Common myeloid progenitor, CD34-positive (primary cell): ENCODE results near the gene AGAP9.

Source experiments
- CTCF ChIA-PET: fragments of 350-600 bp; sonication (Branson Sonifier 250); formaldehyde crosslinking; loops from one replicate; lab custom pipeline; 2021; ENCODE audit warnings: antibody characterized with exemption; lab: Charles Lee
- POLR2A ChIA-PET: fragments of 350-600 bp; sonication (Branson Sonifier 250); formaldehyde crosslinking; loops from one replicate; lab custom pipeline; 2021; ENCODE audit warnings: antibody characterized with exemption; lab: Charles Lee
- DNase-seq, 3 donors: peaks; one replicate each; pipeline versions ENCODE4 v3.0.0 to v3.0.0-alpha.2; 2013
- H3K27ac ChIP-seq, 2 experiments: 1 replicate in 1 of 2; 2 replicates in 1 of 2; pipeline ENCODE4 v1.7.0; 2013; ENCODE audit warnings: inconsistent platforms in 2 of 2, low read length in 2 of 2, mild to moderate bottlenecking in 2 of 2, low read depth in 1 of 2, moderate library complexity in 1 of 2; ENCODE audit not compliant: severe bottlenecking in 2 of 2, insufficient read depth in 1 of 2, poor library complexity in 1 of 2
- H3K27me3 ChIP-seq, 5 experiments: replicated peaks in 2 of 5; 1 replicate in 3 of 5; 2 replicates in 2 of 5; pipeline versions ENCODE4 v1.6.1 to v1.7.0; 2013; ENCODE audit warnings: low read length in 4 of 5, mild to moderate bottlenecking in 2 of 5, moderate library complexity in 2 of 5, inconsistent platforms in 1 of 5; ENCODE audit not compliant: insufficient read depth in 5 of 5, control insufficient read depth in 4 of 5
- H3K36me3 ChIP-seq, 4 experiments: 1 replicate in 2 of 4; 2 replicates in 2 of 4; pipeline versions ENCODE4 v1.6.1 to v1.7.0; 2013; ENCODE audit warnings: low read length in 3 of 4, control low read depth in 1 of 4, mild to moderate bottlenecking in 1 of 4; ENCODE audit not compliant: control insufficient read depth in 4 of 4, insufficient read depth in 4 of 4
- H3K4me1 ChIP-seq, 4 experiments: 1 replicate in 3 of 4; 2 replicates in 1 of 4; pipeline versions ENCODE4 v1.6.1 to v1.7.1; 2013; ENCODE audit warnings: low read length in 3 of 4, mild to moderate bottlenecking in 3 of 4, control low read depth in 1 of 4, inconsistent platforms in 1 of 4, moderate library complexity in 1 of 4; ENCODE audit not compliant: control insufficient read depth in 4 of 4, insufficient read depth in 4 of 4; ENCODE audit errors: control extremely low read depth in 1 of 4
- H3K4me3 ChIP-seq, 7 experiments: 1 replicate in 4 of 7; 2 replicates in 3 of 7; pipeline versions ENCODE4 v1.5.1 to v1.7.0; 2013; ENCODE audit warnings: mild to moderate bottlenecking in 7 of 7, low read length in 6 of 7, moderate library complexity in 6 of 7, inconsistent platforms in 2 of 7, low read depth in 2 of 7, control low read depth in 1 of 7; ENCODE audit not compliant: insufficient read depth in 4 of 7, control insufficient read depth in 1 of 7; ENCODE audit errors: extremely low read depth in 1 of 7
- H3K9me3 ChIP-seq, 5 experiments: 1 replicate in 4 of 5; 2 replicates in 1 of 5; pipeline versions ENCODE4 v1.6.1 to v1.7.1; 2013; ENCODE audit warnings: low read length in 4 of 5, mild to moderate bottlenecking in 2 of 5, inconsistent platforms in 1 of 5, low read depth in 1 of 5, moderate library complexity in 1 of 5; ENCODE audit not compliant: control insufficient read depth in 4 of 5, insufficient read depth in 2 of 5; ENCODE audit errors: control extremely low read depth in 1 of 5
- WGBS: methylation state at CpG from one replicate; pipeline ENCODE4 v1.1.5; 2013; ENCODE audit not compliant: insufficient coverage; 5-methylcytosine and 5-hydroxymethylcytosine counted together

AGAP9 gene

GRCh38 chr10:47454780-47455058 is 68.7 kb downstream of the AGAP9 start:
- Histone ChIP-seq H3K4me3 (no peak overlapping the region), H3K27me3 (no peaks in the 10 kb centered on the region), H3K9me3 (no peaks in the 10 kb centered on the region), H3K4me1 (peaks cover 0 to 54% (median 30%) of the 10 kb centered on the region in 4 experiments), H3K27ac (no peak overlapping the region), H3K36me3 (no peaks in the 10 kb centered on the region)
- DNase-seq: no peak
- 89% methylated on average over 1 of the region's 3 CpGs for WGBS
- CTCF ChIA-PET: interaction anchor here (1.0 kb wide), 1 partner anchor 14 kb away, joined by 4 read pairs; no protein-coding TSS in a partner anchor
- POLR2A ChIA-PET: no interaction called here

GRCh38 chr10:47454008-47454779 is 69.2 kb downstream of the AGAP9 start:
- 96% methylated on average over 6 of the region's 10 CpGs for WGBS
- no peak for DNase-seq
- Histone ChIP-seq H3K27ac (no peak overlapping the region), H3K4me3 (no peak overlapping the region), H3K4me1 (peaks cover 0 to 59% (median 36%) of the 10 kb centered on the region in 4 experiments), H3K36me3 (no peaks in the 10 kb centered on the region), H3K27me3 (no peaks in the 10 kb centered on the region), H3K9me3 (no peaks in the 10 kb centered on the region)
- POLR2A ChIA-PET: no interaction called here
- CTCF ChIA-PET: interaction anchor here (1.0 kb wide), 1 partner anchor 13 kb away, joined by 4 read pairs; no protein-coding TSS in a partner anchor

GRCh38 chr10:47453141-47454007 is 70.1 kb downstream of the AGAP9 start:
- Histone ChIP-seq H3K36me3 (no peaks in the 10 kb centered on the region), H3K4me3 (no peak overlapping the region), H3K9me3 (no peaks in the 10 kb centered on the region), H3K27me3 (no peaks in the 10 kb centered on the region), H3K4me1 (peaks cover 0 to 67% (median 44%) of the 10 kb centered on the region in 4 experiments), H3K27ac (no peak overlapping the region)
- DNase-seq: no peak
- ChIA-PET CTCF (no interaction called here), POLR2A (no interaction called here)
- WGBS: 100% methylated on average over 1 of the region's 7 CpGs

DNA sequence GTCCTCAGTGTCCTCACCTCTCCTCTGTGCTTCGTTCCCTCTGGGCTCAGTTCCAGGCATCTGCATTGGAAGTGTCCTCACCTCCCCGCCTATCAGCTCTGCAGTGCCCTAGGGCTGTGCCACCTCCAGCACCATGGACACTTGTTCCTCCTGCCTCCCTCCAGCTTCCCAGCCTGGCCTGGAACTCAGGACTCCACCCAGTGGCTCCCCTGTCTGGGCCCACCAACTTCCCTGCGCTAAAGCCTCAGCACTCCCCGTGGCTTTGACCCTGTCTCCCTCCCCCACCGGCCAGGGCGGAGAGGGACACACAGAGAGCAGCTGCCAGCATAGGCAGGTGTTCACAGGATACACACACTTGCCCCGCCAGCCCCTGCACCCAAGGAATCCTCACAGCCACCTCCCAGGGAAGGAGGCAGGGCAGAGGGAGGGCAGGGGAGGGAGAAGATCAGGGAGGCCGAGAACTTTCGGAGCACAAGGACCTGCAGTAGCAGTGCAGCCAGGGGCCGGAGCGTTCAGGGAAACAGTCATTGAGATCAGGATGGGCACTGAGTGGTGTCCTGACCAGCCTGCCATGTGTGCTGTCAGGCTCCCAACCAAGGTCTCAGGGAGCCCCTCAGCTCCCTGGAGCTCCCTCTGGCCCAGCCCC is 70.8 kb downstream of the AGAP9 start:
- H3K4me1 ChIP-seq: peaks cover 0 to 73% (median 50%) of the 10 kb centered on the region in 4 experiments
- no peaks in the 10 kb centered on the region for H3K9me3 ChIP-seq
- H3K4me3 ChIP-seq: no peak overlapping the region
- 88% methylated on average over 8 of the region's 11 CpGs for WGBS
- DNase-seq: no peak
- CTCF ChIA-PET: no interaction called here
- POLR2A ChIA-PET: no interaction called here
- H3K36me3 ChIP-seq: no peaks in the 10 kb centered on the region
- no peak overlapping the region for H3K27ac ChIP-seq
- no peaks in the 10 kb centered on the region for H3K27me3 ChIP-seq

GRCh38 chr10:47451998-47452494 is 71.4 kb downstream of the AGAP9 start:
- CTCF ChIA-PET: interaction anchor here (3.4 kb wide), 1 partner anchor 14 kb away, joined by 13 read pairs; no protein-coding TSS in a partner anchor
- no peak for DNase-seq
- no peak overlapping the region for H3K4me3 ChIP-seq
- H3K4me1 ChIP-seq: peaks cover 0 to 73% (median 50%) of the 10 kb centered on the region in 4 experiments
- H3K9me3 ChIP-seq: no peaks in the 10 kb centered on the region
- POLR2A ChIA-PET: no interaction called here
- WGBS: 82% methylated on average over 4 of the region's 7 CpGs
- no peaks in the 10 kb centered on the region for H3K27me3 ChIP-seq
- H3K36me3 ChIP-seq: no peaks in the 10 kb centered on the region
- no peak overlapping the region for H3K27ac ChIP-seq
